AG09319 (cell line): ENCODE results near the gene SMLR1.

Experiments used
- DNase-seq: peaks from one replicate; pipeline ENCODE4 v3.0.0-alpha.2; 2010; ENCODE audit warnings: low read depth; ENCODE audit errors: extremely low read depth
- TF ChIP-seq, protein P1 (sequence below): IDR thresholded peaks from 2 replicates; pipeline ENCODE4 v1.5.1; 2011; ENCODE audit warnings: low read depth, mild to moderate bottlenecking, inconsistent platforms, low read length, moderate library complexity

Gene SMLR1

DNA sequence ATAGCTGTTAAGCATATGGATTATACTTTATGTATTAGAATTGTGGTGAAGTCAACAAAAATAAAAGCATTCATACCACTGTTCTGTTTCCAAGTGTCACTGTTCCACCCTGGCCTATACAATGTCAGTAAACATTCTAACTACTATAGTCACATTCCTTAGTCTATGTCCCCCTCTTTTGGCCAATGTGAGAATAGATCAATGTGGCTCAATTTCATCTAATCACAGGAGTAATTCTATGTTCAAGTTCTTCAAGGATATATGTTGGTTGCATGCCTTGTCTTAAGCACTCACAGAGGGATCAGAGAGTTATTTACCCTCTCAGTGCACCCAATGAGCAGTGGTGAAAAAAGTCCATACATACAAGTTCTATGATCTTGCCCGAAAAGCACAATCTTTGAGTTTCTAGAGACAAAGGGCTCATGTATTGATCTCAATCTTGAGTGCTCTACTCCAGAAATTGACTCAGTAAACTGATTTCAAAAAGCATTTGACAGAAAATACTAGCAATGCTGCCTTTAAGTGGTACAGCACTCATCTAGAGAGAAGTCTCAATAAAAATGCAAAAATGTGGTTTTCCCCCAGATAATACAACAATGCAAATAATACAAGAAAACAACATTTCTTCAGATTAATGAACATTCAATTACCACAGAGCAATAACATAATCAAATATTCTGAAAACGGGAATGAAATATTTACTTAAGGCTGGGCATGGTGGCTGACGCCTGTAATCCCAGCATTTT, 16.5 kb downstream of the SMLR1 start:
- peak; percentile 11 for DNase-seq

GRCh38 chr6:130846501-130846900, 19.3 kb downstream of the SMLR1 start:
- no peak for DNase-seq
- TF ChIP-seq, protein P1, sequence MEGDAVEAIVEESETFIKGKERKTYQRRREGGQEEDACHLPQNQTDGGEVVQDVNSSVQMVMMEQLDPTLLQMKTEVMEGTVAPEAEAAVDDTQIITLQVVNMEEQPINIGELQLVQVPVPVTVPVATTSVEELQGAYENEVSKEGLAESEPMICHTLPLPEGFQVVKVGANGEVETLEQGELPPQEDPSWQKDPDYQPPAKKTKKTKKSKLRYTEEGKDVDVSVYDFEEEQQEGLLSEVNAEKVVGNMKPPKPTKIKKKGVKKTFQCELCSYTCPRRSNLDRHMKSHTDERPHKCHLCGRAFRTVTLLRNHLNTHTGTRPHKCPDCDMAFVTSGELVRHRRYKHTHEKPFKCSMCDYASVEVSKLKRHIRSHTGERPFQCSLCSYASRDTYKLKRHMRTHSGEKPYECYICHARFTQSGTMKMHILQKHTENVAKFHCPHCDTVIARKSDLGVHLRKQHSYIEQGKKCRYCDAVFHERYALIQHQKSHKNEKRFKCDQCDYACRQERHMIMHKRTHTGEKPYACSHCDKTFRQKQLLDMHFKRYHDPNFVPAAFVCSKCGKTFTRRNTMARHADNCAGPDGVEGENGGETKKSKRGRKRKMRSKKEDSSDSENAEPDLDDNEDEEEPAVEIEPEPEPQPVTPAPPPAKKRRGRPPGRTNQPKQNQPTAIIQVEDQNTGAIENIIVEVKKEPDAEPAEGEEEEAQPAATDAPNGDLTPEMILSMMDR: no peak

More for the DNA sequence above, 16.5 kb downstream of the SMLR1 start:
- TF ChIP-seq, protein P1: peak; percentile 50

- TF ChIP-seq, protein P1: no peak
- no peak for DNase-seq
Observed at GRCh38 chr6:130847001-130847910, 20.1 kb downstream of the SMLR1 start.

GRCh38 chr6:130848945-130849344, 21.7 kb downstream of the SMLR1 start:
- TF ChIP-seq, protein P1: no peak
- no peak for DNase-seq

DNA sequence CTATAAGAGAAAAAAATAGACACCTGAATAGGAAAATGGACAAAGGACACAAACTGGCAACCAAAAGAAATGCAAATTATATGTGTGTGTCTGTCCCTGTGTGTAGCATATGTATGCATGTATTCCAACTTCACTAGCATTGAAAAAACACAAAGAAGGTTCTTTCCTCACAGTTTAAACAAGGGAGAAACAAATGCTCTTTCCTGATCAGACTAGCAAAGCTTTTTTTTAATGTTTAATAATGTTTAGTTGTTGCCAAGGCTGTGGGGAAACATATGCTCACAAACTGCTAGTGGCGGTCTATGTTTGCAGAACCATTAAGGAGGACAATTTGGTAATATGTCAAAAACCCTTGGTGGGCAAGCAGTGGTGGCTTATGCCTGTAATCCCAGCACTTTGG, 22.4 kb downstream of the SMLR1 start:
- TF ChIP-seq, protein P1: no peak
- no peak for DNase-seq

- TF ChIP-seq, protein P1: no peak
- no peak for DNase-seq
Observed at GRCh38 chr6:130851026-130851425, 23.8 kb downstream of the SMLR1 start.
